Uterine smooth muscle cell (primary cell): Measurements from ENCODE around the gene ZNF544. TPM values are rescaled to one million over a fixed set of nuclear protein-coding genes. Genes with fewer than 3 reads are reported as not detected.

Experiments used
- total RNA-seq: library from RNA; depleted of rRNA; stranded (reverse); fragments of >200 nt; gene quantifications from 2 replicates; pipeline ENCODE4 v1.2.3, GENCODE V29; 2014

ZNF544 gene
- 37.5 and 44.8 TPM in 2 replicates for total RNA-seq

DNA sequence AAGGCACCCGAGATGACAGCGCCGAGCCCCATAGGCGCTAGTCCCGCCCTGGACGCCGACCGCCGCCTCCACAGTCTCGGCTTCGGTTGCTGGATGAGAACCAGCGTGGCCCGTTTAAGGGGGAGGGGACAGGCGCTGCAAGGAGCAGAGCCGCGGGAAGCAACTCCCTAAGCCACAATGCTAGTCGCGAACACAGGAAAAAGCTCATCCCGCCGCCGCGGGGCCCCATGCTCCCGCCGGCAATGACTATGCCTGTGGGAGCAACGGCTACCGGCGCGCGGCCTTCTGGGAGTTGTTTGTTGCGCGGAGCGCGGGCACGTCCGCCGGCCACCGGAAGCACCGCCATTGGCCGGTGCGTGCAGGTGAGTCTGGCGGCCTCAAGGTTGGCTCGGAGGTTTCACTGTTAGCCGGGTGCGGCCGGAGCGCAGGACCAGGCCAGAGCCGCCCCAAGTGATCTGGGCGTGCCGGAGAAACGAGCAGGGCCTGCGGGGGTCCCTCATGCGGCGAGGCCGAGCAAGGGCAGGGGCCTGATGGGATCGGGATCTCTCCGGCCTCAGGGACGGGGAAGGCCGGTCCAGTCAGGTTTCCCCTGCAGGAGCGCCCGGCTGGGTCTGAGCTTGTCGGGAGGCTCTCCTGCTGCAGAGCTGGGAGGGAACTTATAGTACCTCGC lies at the start of gene ZNF544:
Gene ZNF544, plus strand, starts transcription at position 330 of the 670 bp plus-strand sequence. CDS start 15,110 bp downstream, outside the sequence.

DNA sequence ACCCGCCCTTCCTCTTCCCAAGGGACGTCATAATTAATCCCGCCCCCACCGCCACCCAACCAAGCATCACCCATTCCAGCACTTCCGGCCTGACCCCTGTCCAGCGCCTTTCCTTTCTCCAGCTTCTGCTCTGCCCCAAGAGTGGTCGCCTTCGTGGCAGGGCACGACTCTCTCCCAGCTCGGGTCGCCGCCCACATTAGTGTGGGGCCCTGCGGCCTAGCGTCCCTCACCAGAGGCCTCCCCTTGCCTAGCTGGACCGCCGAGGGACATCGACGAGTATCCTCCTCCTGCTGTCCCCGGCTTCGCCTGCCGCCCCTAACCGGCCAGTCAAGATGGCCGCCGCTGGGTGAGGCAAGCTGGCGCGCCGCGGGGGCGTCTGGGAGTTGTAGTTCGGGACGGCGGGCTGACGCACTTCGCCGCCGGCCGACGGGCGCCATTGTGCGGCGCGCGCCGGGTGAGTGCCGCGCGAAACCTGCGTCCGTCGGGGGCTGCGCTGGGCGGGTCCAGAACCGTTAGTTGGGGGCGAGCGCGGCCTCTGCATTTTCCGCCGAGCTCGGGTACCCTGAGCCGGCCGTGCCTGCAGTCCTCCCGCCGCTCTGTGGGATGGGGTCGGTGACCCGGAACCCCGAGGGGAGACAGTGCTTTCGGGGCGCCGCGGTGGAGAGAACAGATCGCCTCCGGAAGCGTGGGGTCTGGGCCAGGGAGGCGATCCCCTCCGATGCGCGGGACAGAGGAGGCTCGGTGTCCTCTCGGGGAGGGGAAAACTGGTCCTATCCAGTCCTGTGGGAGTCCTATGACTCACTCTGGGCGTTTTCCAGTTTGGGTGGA lies 45.5 kb upstream of the ZNF544 start, which contains the start of gene ZNF274:
Gene ZNF274, plus strand, starts transcription at position 73 of the 828 bp plus-strand sequence. CDS start 905 bp downstream, outside the sequence.

DNA sequence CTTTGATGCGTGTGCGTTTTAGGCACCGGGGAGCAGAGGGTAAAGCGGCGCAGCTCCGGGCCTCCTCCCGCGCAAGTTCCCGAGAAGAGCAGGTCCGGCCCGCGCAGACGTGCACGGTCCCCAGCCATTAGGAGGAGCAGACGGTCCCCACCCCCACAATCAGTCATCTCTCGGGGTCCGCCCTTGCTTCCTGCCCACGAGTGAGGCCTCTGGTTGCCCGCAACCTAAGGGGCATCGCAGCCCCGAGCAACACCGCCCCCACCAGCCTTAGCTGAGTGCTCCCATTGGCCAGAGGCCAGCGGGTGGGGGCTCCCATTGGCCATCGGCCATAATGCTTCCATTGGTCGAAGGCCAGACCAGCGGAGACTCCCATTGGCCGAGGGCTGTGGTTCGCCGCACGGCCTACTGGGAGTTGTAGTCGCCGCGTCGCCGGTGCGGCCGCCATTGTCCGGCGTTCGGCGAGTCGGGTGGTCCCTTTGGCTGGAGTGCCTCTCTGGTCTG lies 49.9 kb downstream of the ZNF544 start, which contains the start of gene ZNF8:
Gene ZNF8, plus strand, starts transcription at position 415 of the 501 bp plus-strand sequence. CDS start 127 bp downstream, outside the sequence.

DNA sequence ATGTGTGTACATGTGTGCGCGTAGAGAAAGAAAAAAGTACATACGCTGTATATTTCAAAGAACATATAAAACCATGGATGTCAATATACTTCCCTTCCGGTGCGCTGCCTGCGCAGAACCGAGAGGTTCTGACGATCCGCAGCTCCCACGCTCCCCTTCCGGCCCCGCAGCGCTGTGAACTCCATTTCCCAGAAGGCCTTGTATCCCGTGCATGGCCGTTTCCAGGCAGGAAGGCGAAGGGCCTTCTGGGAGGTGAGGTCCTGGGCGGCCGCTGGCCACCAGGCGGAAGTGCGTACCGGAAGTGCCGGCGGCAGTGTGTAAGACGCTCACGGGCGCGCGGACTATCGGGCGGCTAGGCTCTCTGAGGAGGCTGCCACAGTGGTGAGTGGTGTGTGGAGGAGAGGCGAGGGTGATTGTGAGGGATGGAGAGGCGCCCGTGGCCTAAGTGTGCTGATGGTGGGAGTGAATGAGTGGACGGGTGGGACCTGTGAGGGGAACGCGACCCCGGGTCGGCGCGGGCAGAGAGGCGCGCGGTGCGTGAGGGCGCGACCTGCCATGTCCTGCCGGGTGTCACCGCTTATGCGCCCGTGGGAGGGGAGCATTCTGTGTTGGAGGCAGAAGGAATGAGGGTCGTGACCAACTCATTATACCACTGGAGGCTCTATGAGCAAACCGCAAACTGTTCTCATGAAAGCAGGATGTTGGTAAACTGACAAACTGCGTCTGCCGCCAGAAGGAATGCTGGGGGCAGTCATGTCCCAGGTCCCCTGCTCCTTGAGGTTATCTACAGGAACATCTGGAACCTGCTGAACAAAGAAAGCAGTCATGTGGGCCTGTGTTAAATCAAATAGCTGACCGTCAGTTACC lies 76.6 kb downstream of the ZNF544 start, which contains the start of gene ERVK3-1:
Gene ERVK3-1, plus strand, starts transcription at position 313 of the 867 bp plus-strand sequence. CDS start 6,792 bp downstream, outside the sequence.

Other genes with a start within 250 kb of the ZNF544 start
- 11.6 and 18.1 TPM in 2 replicates for gene ZNF606, start 226.1 kb upstream of the ZNF544 start, total RNA-seq
- gene ZSCAN1, start 194.9 kb upstream of the ZNF544 start, total RNA-seq: not detected in 2 replicates
- gene ZNF135, start 169.6 kb upstream of the ZNF544 start, total RNA-seq: 4.2 and 6.2 TPM in 2 replicates
- 20.7 and 54.7 TPM in 2 replicates for gene ZSCAN18, start 130.7 kb upstream of the ZNF544 start, total RNA-seq
- 14.8 and 18.4 TPM in 2 replicates for gene ZNF329, start 78.1 kb upstream of the ZNF544 start, total RNA-seq
- 24.4 and 27.0 TPM in 2 replicates for gene ZNF274, start 45.9 kb upstream of the ZNF544 start, total RNA-seq
- 3.4 and 4.2 TPM in 2 replicates for gene ZNF8, start 50.0 kb downstream of the ZNF544 start, total RNA-seq
- gene ERVK3-1, start 76.5 kb downstream of the ZNF544 start, total RNA-seq: 32.6 and 37.5 TPM in 2 replicates
- gene ZSCAN22, start 98.1 kb downstream of the ZNF544 start, total RNA-seq: 3.1 and 3.2 TPM in 2 replicates
- 10.4 and 16.0 TPM in 2 replicates for gene A1BG, start 124.6 kb downstream of the ZNF544 start, total RNA-seq
- gene ZNF497, start 133.8 kb downstream of the ZNF544 start, total RNA-seq: 0.89 and 1.4 TPM in 2 replicates
- 3.1 and 3.5 TPM in 2 replicates for gene ZNF837, start 152.1 kb downstream of the ZNF544 start, total RNA-seq
- gene RPS5, start 158.4 kb downstream of the ZNF544 start, total RNA-seq: 1,967 and 1,989 TPM in 2 replicates
- 0.37 TPM in 1 of 2 replicates, not detected in the other for gene RNF225, start 166.7 kb downstream of the ZNF544 start, total RNA-seq
- gene ZNF584, start 179.7 kb downstream of the ZNF544 start, total RNA-seq: 16.7 and 18.0 TPM in 2 replicates
- gene ZNF132, start 211.2 kb downstream of the ZNF544 start, total RNA-seq: 9.2 and 10.6 TPM in 2 replicates
- 10.0 and 12.1 TPM in 2 replicates for gene ZNF324B, start 222.7 kb downstream of the ZNF544 start, total RNA-seq
- 15.9 and 17.0 TPM in 2 replicates for gene ZNF324, start 238.2 kb downstream of the ZNF544 start, total RNA-seq
- 8.3 and 12.1 TPM in 2 replicates for gene ZNF446, start 247.4 kb downstream of the ZNF544 start, total RNA-seq